Measurements from ENCODE around the gene BMP5. TPM values are rescaled to one million over a fixed set of nuclear protein-coding genes. Genes with fewer than 3 reads are reported as not detected.

The BMP5 gene
- polyA plus RNA-seq, 3 donors = not detected

DNA sequence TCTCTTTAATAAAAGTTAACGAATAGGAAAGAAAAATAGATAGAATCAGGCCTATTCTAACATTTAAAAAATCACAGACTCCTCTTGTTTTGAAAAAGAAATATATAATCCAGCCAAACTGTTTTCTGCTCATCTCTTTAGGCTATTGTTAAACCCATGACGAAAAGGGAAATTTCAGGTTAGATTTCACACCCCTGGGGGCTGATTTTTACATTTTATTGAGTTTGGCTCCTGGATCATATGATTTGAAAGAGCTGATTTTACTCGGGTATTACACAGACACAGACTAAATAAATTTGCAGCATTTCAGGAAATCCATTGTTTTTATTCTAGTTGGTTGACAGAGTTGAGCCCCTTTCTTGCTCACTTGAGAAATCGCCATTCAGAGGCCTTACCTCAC lies 160.6 kb downstream of the BMP5 start:
- Mint-ChIP-seq H3K36me3 (no peaks in the 10 kb centered on the region), H3K27me3 (ENCODE audit: low read depth in 3 of 3) (no peaks in the 10 kb centered on the region), H3K9me3 (peaks cover 0 to 2% (median 0%) of the 10 kb centered on the region in 7 donors), H3K27ac (no peak overlapping the region), H3K4me1 (no peaks in the 10 kb centered on the region), H3K4me3 (no peak overlapping the region)
- Histone ChIP-seq H3K4me2 (replicated peaks; ENCODE audit: extremely low read depth, low read length, poor library complexity, severe bottlenecking) (no peak overlapping the region), H3K79me2 (ENCODE audit: insufficient read depth, low read length) (no peaks in the 10 kb centered on the region), H3K4me1 (ENCODE audit: control insufficient read depth in 1 of 2, insufficient read depth in 2 of 2, low read length in 2 of 2) (no peaks in the 10 kb centered on the region), H2AFZ (ENCODE audit: insufficient read depth, low read depth, low read length, poor library complexity, severe bottlenecking) (no peak overlapping the region), H3K9me3 (replicated peaks in 1 of 2; ENCODE audit: control insufficient read depth in 1 of 2, insufficient read depth in 1 of 2, low read length in 2 of 2) (no peaks in the 10 kb centered on the region), H3K36me3 (replicated peaks in 1 of 2; ENCODE audit: control insufficient read depth in 1 of 2, insufficient read depth in 2 of 2, low read length in 2 of 2) (no peaks in the 10 kb centered on the region), H3K9ac (ENCODE audit: insufficient read depth, low read length, poor library complexity, severe bottlenecking) (no peak overlapping the region), H3K4me3 (replicated peaks in 1 of 3; ENCODE audit: low read depth in 2 of 3, low read length in 3 of 3) (no peak overlapping the region), H4K20me1 (ENCODE audit: insufficient read depth, low read length) (no peaks in the 10 kb centered on the region), H3K27me3 (ENCODE audit: control insufficient read depth in 2 of 2, insufficient read depth in 2 of 2, low read length in 2 of 2) (no peaks in the 10 kb centered on the region), H3K27ac (ENCODE audit: low read depth in 1 of 2, low read length in 2 of 2) (no peak overlapping the region)
- TF ChIP-seq CTCF (IDR thresholded peaks at IDR 0.05) = no peak
- no CpG with 5 or more reads among the region's 4 CpGs for WGBS (ENCODE audit: insufficient coverage)
- intact Hi-C loops (cut with micrococcal nuclease) = no loop called here
- no peak for DNase-seq

GRCh38 chr6:55713436-55713835 lies 162.0 kb downstream of the BMP5 start:
- Histone ChIP-seq H3K79me2 (ENCODE audit: insufficient read depth, low read length) (no peaks in the 10 kb centered on the region), H3K27ac (ENCODE audit: low read depth in 1 of 2, low read length in 2 of 2) (no peak overlapping the region), H3K4me3 (replicated peaks in 1 of 3; ENCODE audit: low read depth in 2 of 3, low read length in 3 of 3) (no peak overlapping the region), H3K9me3 (replicated peaks in 1 of 2; ENCODE audit: control insufficient read depth in 1 of 2, insufficient read depth in 1 of 2, low read length in 2 of 2) (no peaks in the 10 kb centered on the region), H3K36me3 (replicated peaks in 1 of 2; ENCODE audit: control insufficient read depth in 1 of 2, insufficient read depth in 2 of 2, low read length in 2 of 2) (no peaks in the 10 kb centered on the region), H3K4me2 (replicated peaks; ENCODE audit: extremely low read depth, low read length, poor library complexity, severe bottlenecking) (no peak overlapping the region), H2AFZ (ENCODE audit: insufficient read depth, low read depth, low read length, poor library complexity, severe bottlenecking) (no peak overlapping the region), H4K20me1 (ENCODE audit: insufficient read depth, low read length) (no peaks in the 10 kb centered on the region), H3K4me1 (ENCODE audit: control insufficient read depth in 1 of 2, insufficient read depth in 2 of 2, low read length in 2 of 2) (no peaks in the 10 kb centered on the region), H3K27me3 (ENCODE audit: control insufficient read depth in 2 of 2, insufficient read depth in 2 of 2, low read length in 2 of 2) (no peaks in the 10 kb centered on the region), H3K9ac (ENCODE audit: insufficient read depth, low read length, poor library complexity, severe bottlenecking) (no peak overlapping the region)
- Mint-ChIP-seq H3K36me3 (no peaks in the 10 kb centered on the region), H3K9me3 (peaks cover 0 to 4% (median 0%) of the 10 kb centered on the region in 7 donors), H3K27me3 (ENCODE audit: low read depth in 3 of 3) (no peaks in the 10 kb centered on the region), H3K4me1 (no peaks in the 10 kb centered on the region), H3K27ac (no peak overlapping the region), H3K4me3 (no peak overlapping the region)
- no peak for DNase-seq
- intact Hi-C loops (cut with micrococcal nuclease) = no loop called here
- WGBS (ENCODE audit: insufficient coverage) = no CpG with 5 or more reads among the region's 3 CpGs
- no peak for TF ChIP-seq CTCF (IDR thresholded peaks at IDR 0.05)

Data from CD14-positive monocyte (primary cell).